Type B pancreatic cell (in vitro differentiated cells): ENCODE measurements around the gene INMT. TPM values are rescaled to one million over a fixed set of nuclear protein-coding genes. Genes with fewer than 3 reads are reported as not detected.

Experiments used
- DNase-seq: peaks from one replicate; pipeline ENCODE4 v3.0.0; 2021; ENCODE audit warnings: mixed read lengths; ENCODE audit not compliant: unreplicated experiment; ENCODE audit errors: extremely low spot score
- H3K27ac Mint-ChIP-seq: 2 replicates; pipeline ENCODE4 v1.8.0; 2021; ENCODE audit warnings: mild to moderate bottlenecking, mixed read lengths
- H3K27me3 Mint-ChIP-seq: 2 replicates; pipeline ENCODE4 v1.8.0; 2021; ENCODE audit warnings: mixed read lengths
- H3K36me3 Mint-ChIP-seq: 2 replicates; pipeline ENCODE4 v1.8.0; 2021; ENCODE audit warnings: mixed read lengths
- H3K4me1 Mint-ChIP-seq: one replicate; pipeline ENCODE4 v1.8.0; 2021; ENCODE audit warnings: mixed read lengths; ENCODE audit not compliant: unreplicated experiment
- H3K4me3 Mint-ChIP-seq: 2 replicates; pipeline ENCODE4 v1.8.0; 2021; ENCODE audit warnings: mild to moderate bottlenecking, mixed read lengths
- H3K9me3 Mint-ChIP-seq: 2 replicates; pipeline ENCODE4 v1.8.0; 2021; ENCODE audit warnings: mixed read lengths
- CTCF ChIP-seq: fragments of 200-600 bp; sonication (generic); conservative IDR thresholded peaks from 2 replicates; pipeline ENCODE4 v1.5.0; 2021; ENCODE audit warnings: antibody characterized with exemption, mild to moderate bottlenecking
- total RNA-seq: library from RNA; stranded (reverse); gene quantifications from 2 replicates; pipeline ENCODE4 v1.2.1, GENCODE V29; 2021; ENCODE audit warnings: low replicate concordance

Gene INMT
- total RNA-seq, 1 donor from 2014 or later = not detected

GRCh38 chr7:30727061-30727945 is 24.6 kb upstream of the INMT start:
- Mint-ChIP-seq H3K27me3 (peaks cover 55% of the 10 kb centered on the region), H3K36me3 (no peaks in the 10 kb centered on the region), H3K4me1 (no peaks in the 10 kb centered on the region), H3K27ac (no peak overlapping the region), H3K4me3 (no peak overlapping the region), H3K9me3 (peaks cover 4% of the 10 kb centered on the region)
- DNase-seq = no peak
- TF ChIP-seq CTCF = no peak

GRCh38 chr7:30728591-30729100 is 23.3 kb upstream of the INMT start:
- no peaks in the 10 kb centered on the region for H3K36me3 Mint-ChIP-seq
- no peak overlapping the region for H3K4me3 Mint-ChIP-seq
- no peaks in the 10 kb centered on the region for H3K9me3 Mint-ChIP-seq
- H3K27ac Mint-ChIP-seq = no peak overlapping the region
- no peak for DNase-seq
- no peaks in the 10 kb centered on the region for H3K4me1 Mint-ChIP-seq
- TF ChIP-seq CTCF = no peak
- peaks cover 51% of the 10 kb centered on the region for H3K27me3 Mint-ChIP-seq

GRCh38 chr7:30729642-30730041 is 22.3 kb upstream of the INMT start:
- Mint-ChIP-seq H3K36me3 (no peaks in the 10 kb centered on the region), H3K4me1 (no peaks in the 10 kb centered on the region), H3K9me3 (no peaks in the 10 kb centered on the region), H3K27ac (no peak overlapping the region), H3K4me3 (no peak overlapping the region), H3K27me3 (peaks cover 51% of the 10 kb centered on the region)
- no peak for DNase-seq
- no peak for TF ChIP-seq CTCF

- H3K4me3 Mint-ChIP-seq = no peak overlapping the region
- DNase-seq = no peak
- H3K36me3 Mint-ChIP-seq = no peaks in the 10 kb centered on the region
- peaks cover 49% of the 10 kb centered on the region for H3K27me3 Mint-ChIP-seq
- H3K27ac Mint-ChIP-seq = no peak overlapping the region
- no peaks in the 10 kb centered on the region for H3K4me1 Mint-ChIP-seq
- TF ChIP-seq CTCF = no peak
- H3K9me3 Mint-ChIP-seq = no peaks in the 10 kb centered on the region
These were observed 21.8 kb upstream of the INMT start for GRCh38 chr7:30730097-30730496.

- no peak for DNase-seq
- Mint-ChIP-seq H3K4me3 (no peak overlapping the region), H3K4me1 (no peaks in the 10 kb centered on the region), H3K36me3 (no peaks in the 10 kb centered on the region), H3K27me3 (peaks cover 44% of the 10 kb centered on the region), H3K9me3 (no peaks in the 10 kb centered on the region), H3K27ac (no peak overlapping the region)
- TF ChIP-seq CTCF = no peak
These were observed 20.9 kb upstream of the INMT start for GRCh38 chr7:30730996-30731395.
